HG02943 (cell line): ENCODE data around the gene SLC1A7.

Experiments used
- ATAC-seq: cut with Tn5 transposase; IDR thresholded peaks from one replicate; pipeline ENCODE4 v1.9.1; 2021; ENCODE audit warnings: mild to moderate bottlenecking, low read depth, moderate library complexity; ENCODE audit not compliant: unreplicated experiment

SLC1A7 gene

DNA sequence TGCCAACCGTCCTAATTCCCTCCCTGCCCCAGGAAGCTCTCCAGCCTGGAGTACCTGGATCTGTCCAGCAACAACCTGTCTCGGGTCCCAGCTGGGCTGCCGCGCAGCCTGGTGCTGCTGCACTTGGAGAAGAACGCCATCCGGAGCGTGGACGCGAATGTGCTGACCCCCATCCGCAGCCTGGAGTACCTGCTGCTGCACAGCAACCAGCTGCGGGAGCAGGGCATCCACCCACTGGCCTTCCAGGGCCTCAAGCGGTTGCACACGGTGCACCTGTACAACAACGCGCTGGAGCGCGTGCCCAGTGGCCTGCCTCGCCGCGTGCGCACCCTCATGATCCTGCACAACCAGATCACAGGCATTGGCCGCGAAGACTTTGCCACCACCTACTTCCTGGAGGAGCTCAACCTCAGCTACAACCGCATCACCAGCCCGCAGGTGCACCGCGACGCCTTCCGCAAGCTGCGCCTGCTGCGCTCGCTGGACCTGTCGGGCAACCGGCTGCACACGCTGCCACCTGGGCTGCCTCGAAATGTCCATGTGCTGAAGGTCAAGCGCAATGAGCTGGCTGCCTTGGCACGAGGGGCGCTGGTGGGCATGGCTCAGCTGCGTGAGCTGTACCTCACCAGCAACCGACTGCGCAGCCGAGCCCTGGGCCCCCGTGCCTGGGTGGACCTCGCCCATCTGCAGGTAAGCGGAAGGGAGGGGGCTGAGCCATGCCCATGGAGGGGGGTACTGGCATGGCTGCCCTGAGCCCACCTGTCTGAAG is 63.9 kb downstream of the SLC1A7 start:
- no peak for ATAC-seq

GRCh38 chr1:53077599-53077965 is 64.9 kb downstream of the SLC1A7 start:
- no peak for ATAC-seq

- no peak for ATAC-seq
These were observed 65.5 kb downstream of the SLC1A7 start for GRCh38 chr1:53076721-53077598.

DNA sequence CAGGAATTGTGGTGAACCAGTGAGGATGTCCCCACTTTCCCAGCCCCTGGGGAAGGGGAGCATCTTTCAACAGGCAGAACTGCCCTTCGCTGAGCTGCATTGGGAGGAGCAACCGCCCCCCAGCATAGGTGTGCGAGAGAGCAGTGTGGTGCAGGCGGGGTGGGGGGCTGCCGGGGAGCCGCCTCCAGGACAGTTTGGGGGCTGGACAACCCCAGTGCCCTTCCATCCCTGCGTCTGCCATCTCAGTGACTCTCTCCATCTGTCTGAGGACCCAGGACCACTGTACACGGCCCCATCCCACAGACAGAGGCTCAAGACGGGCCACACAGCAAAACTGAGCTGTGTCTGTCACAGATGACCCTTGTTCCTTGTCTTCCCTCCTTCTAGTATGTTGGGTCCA is 66.3 kb downstream of the SLC1A7 start:
- no peak for ATAC-seq

DNA sequence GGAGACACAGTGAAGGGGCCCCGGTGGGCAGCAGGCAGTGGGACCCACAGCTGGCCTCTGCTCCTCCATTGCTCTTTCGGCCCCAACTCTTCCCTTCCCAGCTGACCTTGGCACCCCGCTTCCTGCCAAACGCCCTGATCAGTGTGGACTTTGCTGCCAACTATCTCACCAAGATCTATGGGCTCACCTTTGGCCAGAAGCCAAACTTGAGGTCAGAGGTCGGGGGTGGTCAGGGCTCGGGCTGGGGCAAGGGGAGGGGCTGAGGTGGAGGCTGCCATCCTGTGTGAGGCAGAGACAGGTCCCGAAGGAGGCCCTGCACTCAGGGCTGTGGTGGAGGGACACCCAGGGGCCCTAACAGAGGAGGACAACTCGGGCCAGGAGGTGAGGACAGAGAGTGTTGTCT is 66.7 kb downstream of the SLC1A7 start:
- ATAC-seq: no peak

DNA sequence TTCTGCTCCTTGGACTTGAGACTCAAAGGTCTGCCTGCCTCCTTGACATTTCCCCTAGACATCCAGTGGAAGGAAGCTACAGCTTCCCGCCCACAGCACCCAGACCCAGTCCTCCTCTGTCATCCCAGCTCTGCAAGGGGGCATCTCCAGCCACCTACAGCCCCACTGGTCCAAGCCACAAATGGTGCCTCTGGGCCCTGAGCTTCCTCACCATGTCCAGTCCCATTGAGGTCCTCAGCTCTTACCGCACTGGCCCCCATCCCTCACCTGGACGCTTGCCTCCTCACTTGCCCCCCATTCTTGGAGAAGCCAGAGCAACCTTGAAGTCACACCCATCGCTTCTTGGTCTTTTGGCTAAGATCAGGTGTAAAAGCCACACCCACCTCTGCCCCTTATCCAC is 67.2 kb downstream of the SLC1A7 start:
- ATAC-seq: no peak

DNA sequence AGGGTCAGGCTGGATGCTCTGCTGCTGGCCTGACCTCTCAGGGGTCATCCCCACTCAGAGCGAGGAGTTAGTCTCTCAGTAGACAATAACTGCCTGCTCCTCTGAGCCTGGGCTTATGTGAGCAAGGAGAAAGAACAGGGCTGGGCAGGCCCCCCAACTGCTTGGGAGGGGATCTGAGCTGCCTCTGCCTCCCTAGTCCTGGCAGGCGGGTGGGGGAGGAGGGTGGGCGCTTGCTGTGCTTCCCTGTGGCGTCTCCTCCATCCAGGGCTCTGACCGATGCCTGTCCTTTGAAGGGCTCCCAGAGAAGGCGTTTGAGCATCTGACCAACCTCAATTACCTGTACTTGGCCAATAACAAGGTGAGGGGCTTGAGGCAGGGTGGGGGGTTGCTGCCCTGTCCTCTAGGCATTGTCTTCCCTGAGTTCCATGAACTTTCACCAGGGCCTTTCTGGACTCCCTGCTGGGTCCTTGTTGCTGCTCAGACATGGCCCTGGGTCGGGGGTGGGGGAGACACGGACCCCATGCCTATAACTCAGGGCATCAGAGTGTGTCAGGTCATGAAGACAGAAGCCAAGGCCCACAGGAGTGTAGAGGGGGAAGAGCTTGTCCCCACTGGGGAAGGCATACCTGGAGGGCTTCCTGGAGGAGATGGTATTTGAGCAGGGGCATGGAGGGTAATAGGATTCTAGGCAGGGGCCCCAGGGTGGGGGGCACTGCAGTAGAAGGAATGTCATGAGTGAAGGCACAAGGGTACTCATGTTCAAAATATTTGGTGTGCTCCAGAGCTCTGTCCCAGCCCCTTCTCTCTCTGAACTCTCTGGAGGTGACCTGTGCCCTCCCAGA is 67.9 kb downstream of the SLC1A7 start:
- ATAC-seq: no peak

DNA sequence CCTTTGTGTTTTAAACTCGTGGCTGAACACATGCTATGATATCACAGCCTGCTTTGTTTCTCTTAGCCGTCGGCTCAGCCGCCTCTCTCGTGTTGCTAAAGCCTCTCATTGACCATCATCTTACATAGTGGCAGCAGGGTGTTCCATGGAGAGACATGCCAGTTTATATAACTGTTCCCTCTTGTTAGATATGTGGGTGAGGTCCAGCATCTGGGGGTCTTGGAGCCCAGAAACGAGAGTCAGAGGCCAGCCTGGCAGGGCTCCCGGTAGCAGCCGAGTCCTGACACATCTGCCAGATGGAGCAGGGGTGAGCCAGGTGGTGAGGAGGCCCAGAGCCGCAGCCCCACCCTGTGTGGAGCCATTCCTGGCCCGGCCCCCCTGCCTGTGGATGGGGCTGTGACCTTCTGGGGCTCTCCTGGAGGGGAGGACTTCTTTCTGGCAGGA is 68.5 kb downstream of the SLC1A7 start:
- ATAC-seq: no peak

GRCh38 chr1:53073287-53073686 is 69.2 kb downstream of the SLC1A7 start:
- ATAC-seq: no peak

GRCh38 chr1:53071915-53072314 is 70.5 kb downstream of the SLC1A7 start:
- no peak for ATAC-seq

- ATAC-seq: no peak
These were observed 71.1 kb downstream of the SLC1A7 start for GRCh38 chr1:53071167-53071865.

DNA sequence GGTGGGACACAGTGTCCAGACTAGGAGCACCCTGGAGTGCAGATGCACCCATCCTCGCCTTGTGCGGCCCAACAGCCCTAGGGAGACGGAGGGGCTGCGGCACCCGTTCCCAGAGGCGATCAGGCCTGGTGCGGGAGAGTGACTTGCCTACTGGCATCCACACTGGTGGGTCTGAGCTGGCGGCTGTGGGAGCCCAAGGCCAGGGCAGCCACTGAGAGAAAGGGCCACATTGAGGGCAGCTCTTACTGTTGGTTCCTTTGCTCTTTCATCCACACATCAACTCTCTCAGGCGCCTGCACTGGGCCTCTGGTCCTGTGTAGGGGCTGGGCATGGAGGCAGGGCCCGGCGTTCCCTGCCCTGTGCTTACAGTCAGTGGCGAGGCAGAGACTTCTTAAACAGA is 71.8 kb downstream of the SLC1A7 start:
- ATAC-seq: no peak

GRCh38 chr1:53069663-53070327 is 72.6 kb downstream of the SLC1A7 start:
- no peak for ATAC-seq

- ATAC-seq: no peak
These were observed 73.2 kb downstream of the SLC1A7 start for GRCh38 chr1:53069265-53069662.

- ATAC-seq: no peak
These were observed 73.9 kb downstream of the SLC1A7 start for GRCh38 chr1:53068314-53069099.

- ATAC-seq: no peak
These were observed 74.6 kb downstream of the SLC1A7 start for GRCh38 chr1:53067886-53068285.

DNA sequence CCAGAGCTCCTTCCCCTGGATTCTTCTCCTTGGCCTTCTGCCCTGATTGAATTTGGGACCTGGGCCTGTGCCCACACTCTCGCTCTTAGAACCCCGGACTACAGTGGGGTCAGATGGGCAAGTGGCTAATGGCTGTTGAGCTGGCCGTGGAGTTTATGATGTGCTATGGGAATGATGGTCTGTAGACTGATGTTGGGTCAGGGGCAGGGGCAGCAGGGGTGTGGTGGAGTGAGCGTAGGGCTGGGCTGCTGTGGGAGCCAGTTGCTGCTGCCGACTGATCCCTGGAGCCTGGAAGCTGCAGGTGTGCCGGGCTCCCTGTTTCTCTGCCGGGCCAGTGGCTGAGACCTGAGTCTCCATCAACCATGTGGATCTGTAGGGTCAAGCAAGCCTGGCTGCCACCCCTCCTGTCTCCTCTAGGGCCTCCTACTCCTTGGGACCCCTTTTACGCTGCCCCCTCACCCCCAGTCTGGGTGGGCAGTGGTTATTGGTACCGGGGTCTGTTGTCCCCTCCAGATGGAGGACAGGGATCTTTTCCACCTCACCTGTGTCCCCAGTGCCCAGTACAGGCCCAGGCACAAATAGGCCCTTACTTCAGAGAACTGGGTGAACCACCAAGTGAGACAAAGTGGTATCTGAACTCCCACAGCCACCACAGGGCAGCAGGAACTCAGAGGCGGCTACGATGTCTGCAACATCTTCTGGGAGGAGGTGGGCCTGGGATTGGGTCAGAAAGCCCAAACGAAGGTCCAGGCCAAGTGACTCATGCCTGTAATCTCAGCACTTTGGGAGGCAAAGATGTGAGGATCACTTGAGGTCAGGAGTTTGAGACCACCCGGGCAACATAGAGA is 75.3 kb downstream of the SLC1A7 start:
- ATAC-seq: no peak

DNA sequence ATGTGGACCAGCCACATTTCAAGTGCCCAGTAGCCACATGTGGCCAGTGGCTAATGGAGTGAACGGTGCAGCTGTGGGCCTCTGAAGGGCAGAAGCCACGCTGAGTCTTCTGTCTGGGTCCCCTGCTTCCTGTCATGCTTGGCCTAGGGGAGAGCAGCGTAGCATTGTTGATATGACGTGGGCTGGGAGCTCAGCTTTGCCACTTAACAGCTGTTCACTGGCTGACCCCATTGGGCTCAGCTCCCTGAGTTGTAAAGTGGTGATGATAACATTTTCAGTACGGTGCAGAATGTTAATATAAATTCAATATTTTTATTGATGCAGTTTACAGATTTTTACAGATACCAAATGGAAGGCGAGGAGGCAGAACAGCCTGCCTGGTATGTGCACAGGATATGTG is 76.0 kb downstream of the SLC1A7 start:
- no peak for ATAC-seq
